Measurements from ENCODE around the gene RPS6KA3. TPM values are rescaled to one million over a fixed set of nuclear protein-coding genes. Genes with fewer than 3 reads are reported as not detected.

The RPS6KA3 gene
- total and polyA plus RNA-seq, 4 donors: 12.5 to 81.4 (median 39.3) TPM

DNA sequence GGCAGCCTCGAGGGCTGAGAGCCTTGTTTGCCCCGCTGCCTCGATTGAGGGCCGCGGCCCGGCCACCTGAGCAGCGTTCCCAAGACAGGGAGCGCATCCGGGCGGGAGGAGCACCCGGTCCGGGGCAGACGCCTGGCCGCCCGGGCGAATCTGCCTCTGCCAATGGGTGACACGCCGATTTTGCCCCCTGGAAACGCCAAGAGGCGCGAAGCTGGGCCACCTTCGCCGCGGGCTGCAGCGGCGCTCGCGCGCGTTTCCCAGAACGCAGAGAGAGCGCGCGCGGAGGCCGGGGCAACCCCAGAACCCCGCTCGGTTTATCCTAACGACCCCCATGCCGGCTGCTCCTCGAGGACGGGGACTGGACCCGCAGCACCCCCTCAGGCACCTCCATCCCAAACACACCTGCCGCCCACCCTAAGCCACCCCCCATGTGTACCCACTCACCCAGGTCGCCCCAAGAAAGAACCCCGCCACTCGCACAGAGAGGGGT lies 150.6 kb downstream of the RPS6KA3 start:
- Histone ChIP-seq H3K9me3 (ENCODE audit: control insufficient read depth in 4 of 4, insufficient read depth in 3 of 4, low read length in 3 of 4) (peaks cover 0 to 10% (median 0%) of the 10 kb centered on the region in 4 donors), H3K4me1 (ENCODE audit: control insufficient read depth in 5 of 5, insufficient read depth in 5 of 5, low read length in 5 of 5) (peaks cover 0 to 4% (median 0%) of the 10 kb centered on the region in 5 donors), H3K4me3 (no peak overlapping the region), H3K27ac (ENCODE audit: low read depth in 1 of 2, low read length in 1 of 2) (no peak overlapping the region), H3K27me3 (ENCODE audit: control insufficient read depth in 3 of 3, insufficient read depth in 3 of 3, low read length in 2 of 3) (peaks cover 3 to 63% (median 51%) of the 10 kb centered on the region in 3 donors), H3K9ac (ENCODE audit: insufficient read depth in 1 of 2, low read length in 2 of 2) (no peak overlapping the region), H3K36me3 (ENCODE audit: control insufficient read depth in 4 of 4, insufficient read depth in 4 of 4, low read length in 4 of 4) (no peaks in the 10 kb centered on the region)
- 7 to 33% methylated on average over 31 to 47 of the region's 47 CpGs for WGBS, 2 donors
- ATAC-seq (ENCODE audit: insufficient read depth, low FRiP score) (no peak), DNase-seq (no peak)
- TF ChIP-seq, protein P1, sequence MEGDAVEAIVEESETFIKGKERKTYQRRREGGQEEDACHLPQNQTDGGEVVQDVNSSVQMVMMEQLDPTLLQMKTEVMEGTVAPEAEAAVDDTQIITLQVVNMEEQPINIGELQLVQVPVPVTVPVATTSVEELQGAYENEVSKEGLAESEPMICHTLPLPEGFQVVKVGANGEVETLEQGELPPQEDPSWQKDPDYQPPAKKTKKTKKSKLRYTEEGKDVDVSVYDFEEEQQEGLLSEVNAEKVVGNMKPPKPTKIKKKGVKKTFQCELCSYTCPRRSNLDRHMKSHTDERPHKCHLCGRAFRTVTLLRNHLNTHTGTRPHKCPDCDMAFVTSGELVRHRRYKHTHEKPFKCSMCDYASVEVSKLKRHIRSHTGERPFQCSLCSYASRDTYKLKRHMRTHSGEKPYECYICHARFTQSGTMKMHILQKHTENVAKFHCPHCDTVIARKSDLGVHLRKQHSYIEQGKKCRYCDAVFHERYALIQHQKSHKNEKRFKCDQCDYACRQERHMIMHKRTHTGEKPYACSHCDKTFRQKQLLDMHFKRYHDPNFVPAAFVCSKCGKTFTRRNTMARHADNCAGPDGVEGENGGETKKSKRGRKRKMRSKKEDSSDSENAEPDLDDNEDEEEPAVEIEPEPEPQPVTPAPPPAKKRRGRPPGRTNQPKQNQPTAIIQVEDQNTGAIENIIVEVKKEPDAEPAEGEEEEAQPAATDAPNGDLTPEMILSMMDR (IDR thresholded peaks at IDR 0.05; ENCODE audit: control extremely low read depth, extremely low read depth): no peak

DNA sequence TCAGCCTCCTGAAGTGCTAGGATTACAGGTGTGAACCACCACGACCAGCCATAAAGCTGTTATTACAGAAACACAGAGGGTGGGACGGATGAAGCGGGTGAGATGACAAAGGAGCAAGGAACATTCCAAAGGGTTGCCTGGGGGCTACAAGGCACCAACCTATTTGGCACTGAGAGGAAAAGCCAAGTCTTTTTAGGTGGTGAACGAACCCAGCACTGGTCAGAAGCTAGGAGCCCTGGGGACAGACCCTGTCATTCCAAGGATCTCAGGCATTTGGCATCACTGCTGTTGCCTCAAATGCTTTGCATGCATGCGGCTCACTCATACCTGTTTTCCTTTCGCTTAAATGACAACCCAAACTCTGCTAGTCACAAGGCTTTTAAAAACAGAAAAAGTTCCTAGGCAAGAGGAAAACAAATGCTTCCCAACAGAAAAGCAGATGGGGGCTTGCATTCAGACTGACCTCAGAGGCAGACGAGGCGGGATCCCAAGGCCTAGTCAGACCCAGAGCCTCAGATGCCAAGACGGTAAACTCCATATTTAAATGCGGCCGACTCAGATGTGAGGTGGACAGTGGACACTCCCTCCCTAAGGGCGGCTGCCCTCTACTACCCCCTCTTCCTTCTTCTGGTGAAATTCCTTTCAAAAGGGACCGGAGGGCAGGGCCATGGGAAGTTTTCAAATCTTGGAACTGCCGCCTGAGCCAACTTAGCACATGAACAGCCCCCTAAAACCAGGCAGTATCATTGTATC lies 154.5 kb downstream of the RPS6KA3 start:
- Histone ChIP-seq H3K9me3 (ENCODE audit: control insufficient read depth in 4 of 4, insufficient read depth in 3 of 4, low read length in 3 of 4) (peaks cover 0 to 6% (median 0%) of the 10 kb centered on the region in 4 donors), H3K9ac (ENCODE audit: insufficient read depth in 1 of 2, low read length in 2 of 2) (no peak overlapping the region), H3K27me3 (ENCODE audit: control insufficient read depth in 3 of 3, insufficient read depth in 3 of 3, low read length in 2 of 3) (peaks cover 3 to 51% (median 31%) of the 10 kb centered on the region in 3 donors), H3K4me3 (no peak overlapping the region), H3K27ac (ENCODE audit: low read depth in 1 of 2, low read length in 1 of 2) (no peak overlapping the region), H3K36me3 (ENCODE audit: control insufficient read depth in 4 of 4, insufficient read depth in 4 of 4, low read length in 4 of 4) (no peaks in the 10 kb centered on the region), H3K4me1 (ENCODE audit: control insufficient read depth in 5 of 5, insufficient read depth in 5 of 5, low read length in 5 of 5) (peaks cover 0 to 4% (median 0%) of the 10 kb centered on the region in 5 donors)
- WGBS, 2 donors: 89 to 97% methylated on average over 14 of the region's 14 CpGs
- TF ChIP-seq, protein P1 (IDR thresholded peaks at IDR 0.05; ENCODE audit: control extremely low read depth, extremely low read depth): no peak
- no peak for DNase-seq
- no peak for ATAC-seq (ENCODE audit: insufficient read depth, low FRiP score)

DNA sequence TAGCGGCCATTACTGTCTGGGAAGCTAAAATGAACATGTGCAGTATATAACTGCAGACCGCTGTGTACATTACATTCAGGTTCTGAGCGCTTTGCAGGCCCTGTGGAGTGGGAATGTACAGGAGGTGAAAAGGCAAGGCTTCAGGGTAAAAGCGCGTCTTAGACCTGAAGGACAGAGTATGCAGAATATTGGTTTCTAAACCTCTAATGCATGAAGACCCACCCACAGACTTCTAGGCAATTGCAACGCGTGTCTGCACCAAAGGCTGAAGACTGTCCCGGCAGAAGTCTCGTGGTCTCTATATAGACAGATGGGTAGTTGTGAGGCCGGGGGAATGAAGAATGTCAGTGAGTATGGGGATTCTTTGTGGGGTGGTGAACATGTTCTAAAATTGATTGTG lies 155.4 kb downstream of the RPS6KA3 start:
- Histone ChIP-seq H3K27ac (ENCODE audit: low read depth in 1 of 2, low read length in 1 of 2) (no peak overlapping the region), H3K9ac (ENCODE audit: insufficient read depth in 1 of 2, low read length in 2 of 2) (no peak overlapping the region), H3K4me1 (ENCODE audit: control insufficient read depth in 5 of 5, insufficient read depth in 5 of 5, low read length in 5 of 5) (peaks cover 0 to 2% (median 0%) of the 10 kb centered on the region in 5 donors), H3K9me3 (ENCODE audit: control insufficient read depth in 4 of 4, insufficient read depth in 3 of 4, low read length in 3 of 4) (peaks cover 0 to 2% (median 0%) of the 10 kb centered on the region in 4 donors), H3K4me3 (no peak overlapping the region), H3K36me3 (ENCODE audit: control insufficient read depth in 4 of 4, insufficient read depth in 4 of 4, low read length in 4 of 4) (no peaks in the 10 kb centered on the region), H3K27me3 (ENCODE audit: control insufficient read depth in 3 of 3, insufficient read depth in 3 of 3, low read length in 2 of 3) (peaks cover 3 to 51% (median 31%) of the 10 kb centered on the region in 3 donors)
- ATAC-seq (ENCODE audit: insufficient read depth, low FRiP score): no peak
- WGBS, 2 donors: 94 to 98% methylated on average over 10 of the region's 10 CpGs
- DNase-seq: no peak
- TF ChIP-seq, protein P1 (IDR thresholded peaks at IDR 0.05; ENCODE audit: control extremely low read depth, extremely low read depth): no peak
